GM12872 (cell line): ENCODE data around the gene LTC4S.

ENCODE experiments used
- TF ChIP-seq, protein P1 (sequence below): IDR thresholded peaks from 3 replicates; pipeline ENCODE4 v1.5.1; 2011; ENCODE audit warnings: low read depth, mild to moderate bottlenecking, low read length, moderate library complexity; ENCODE audit not compliant: insufficient read depth

Gene LTC4S

GRCh38 chr5:179801304-179802206, 7.8 kb downstream of the LTC4S start:
- TF ChIP-seq, protein P1, sequence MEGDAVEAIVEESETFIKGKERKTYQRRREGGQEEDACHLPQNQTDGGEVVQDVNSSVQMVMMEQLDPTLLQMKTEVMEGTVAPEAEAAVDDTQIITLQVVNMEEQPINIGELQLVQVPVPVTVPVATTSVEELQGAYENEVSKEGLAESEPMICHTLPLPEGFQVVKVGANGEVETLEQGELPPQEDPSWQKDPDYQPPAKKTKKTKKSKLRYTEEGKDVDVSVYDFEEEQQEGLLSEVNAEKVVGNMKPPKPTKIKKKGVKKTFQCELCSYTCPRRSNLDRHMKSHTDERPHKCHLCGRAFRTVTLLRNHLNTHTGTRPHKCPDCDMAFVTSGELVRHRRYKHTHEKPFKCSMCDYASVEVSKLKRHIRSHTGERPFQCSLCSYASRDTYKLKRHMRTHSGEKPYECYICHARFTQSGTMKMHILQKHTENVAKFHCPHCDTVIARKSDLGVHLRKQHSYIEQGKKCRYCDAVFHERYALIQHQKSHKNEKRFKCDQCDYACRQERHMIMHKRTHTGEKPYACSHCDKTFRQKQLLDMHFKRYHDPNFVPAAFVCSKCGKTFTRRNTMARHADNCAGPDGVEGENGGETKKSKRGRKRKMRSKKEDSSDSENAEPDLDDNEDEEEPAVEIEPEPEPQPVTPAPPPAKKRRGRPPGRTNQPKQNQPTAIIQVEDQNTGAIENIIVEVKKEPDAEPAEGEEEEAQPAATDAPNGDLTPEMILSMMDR, result peak; percentile 88

- TF ChIP-seq, protein P1, result no peak
Measured at GRCh38 chr5:179802207-179802883, 8.6 kb downstream of the LTC4S start.

DNA sequence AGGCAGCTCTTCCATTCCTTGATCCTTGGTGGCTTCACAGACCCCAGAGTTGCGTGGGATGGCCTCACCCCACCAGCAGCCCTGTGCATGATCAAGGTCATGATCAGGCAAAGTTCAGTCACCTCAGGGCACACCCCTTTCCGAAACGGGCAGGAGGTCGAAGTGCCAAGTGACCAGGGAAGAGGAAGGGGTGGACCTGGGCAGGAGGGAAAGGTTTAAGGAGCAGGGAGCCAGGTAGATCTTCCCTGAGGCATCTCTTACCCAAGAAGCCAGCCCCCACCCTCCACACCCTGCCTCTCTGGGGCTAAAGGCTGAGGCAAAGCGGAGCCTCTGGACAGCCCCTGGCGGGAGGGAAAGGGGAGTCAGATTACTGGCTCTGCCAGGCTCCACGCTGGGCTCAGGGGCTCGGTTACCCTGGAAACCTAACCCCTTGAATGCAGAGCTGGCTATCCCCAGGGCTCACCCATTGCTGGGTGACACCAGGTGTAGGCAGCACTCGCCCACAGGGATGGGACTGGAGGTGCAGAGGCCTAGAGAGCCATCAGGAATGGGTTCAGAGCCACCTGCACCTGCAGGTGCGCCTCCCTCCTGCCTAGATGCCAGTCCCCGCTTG, 9.3 kb downstream of the LTC4S start:
- TF ChIP-seq, protein P1, result no peak

DNA sequence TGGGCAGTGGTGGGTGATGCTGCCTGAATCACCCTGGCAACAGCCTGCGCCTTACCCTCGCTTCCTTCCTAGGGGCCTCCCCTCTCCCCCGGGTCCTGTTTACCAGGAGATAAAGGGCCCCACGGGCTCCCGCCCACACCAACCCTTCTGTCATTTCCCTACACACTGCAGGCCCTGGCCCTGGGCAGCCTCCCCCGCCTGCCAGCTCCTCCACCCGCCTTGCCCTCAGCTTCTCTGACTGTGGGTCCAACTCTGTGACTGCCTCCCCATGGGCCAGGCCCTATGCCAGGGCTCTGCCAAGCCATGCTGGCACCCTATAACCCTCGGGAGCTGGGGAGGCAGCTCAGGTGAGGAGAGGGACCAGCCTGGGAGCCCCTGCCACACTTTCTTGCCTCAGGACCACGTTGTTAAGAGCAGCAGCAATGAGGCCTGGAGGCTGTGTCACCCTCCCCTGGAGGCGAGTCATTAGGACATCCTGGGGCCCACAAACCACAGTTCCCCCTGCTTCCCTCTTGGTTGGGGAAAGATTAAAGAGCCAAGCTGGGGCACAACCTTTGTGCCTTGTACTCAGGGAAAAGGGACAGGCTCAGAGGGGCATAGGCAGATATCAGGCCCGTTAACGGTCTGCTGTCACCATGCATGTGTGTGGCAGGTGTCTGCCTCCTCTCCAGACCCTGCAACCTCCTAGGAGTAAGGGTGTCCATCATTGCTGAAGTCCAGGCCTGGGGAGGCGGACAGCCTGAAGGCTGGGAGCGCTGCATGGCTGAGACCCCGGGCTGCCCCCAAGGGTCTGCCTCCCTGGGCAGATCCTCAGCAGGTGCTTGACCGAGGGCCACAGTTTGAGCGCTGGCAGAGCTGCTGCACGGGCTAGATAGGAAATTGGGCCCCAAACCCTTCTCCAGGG, 10.1 kb downstream of the LTC4S start:
- TF ChIP-seq, protein P1, result no peak

GRCh38 chr5:179804555-179804947, 10.8 kb downstream of the LTC4S start:
- TF ChIP-seq, protein P1, result no peak

- TF ChIP-seq, protein P1, result no peak
Measured at GRCh38 chr5:179805070-179805528, 11.3 kb downstream of the LTC4S start.
